OCI-LY3 (cell line): ENCODE results near the gene ITFG1.
"Not testable (repeated sequence)": the region's sequence is repeated elsewhere in the genome, so short reads cannot be mapped to it uniquely, and the experiment has no call there.

Experiments used
- H2AFZ ChIP-seq: fragments of 200-600, 300-600 bp; shearing (Covaris generic); 2 replicates; pipeline ENCODE4 v1.6.0; 2014; ENCODE audit warnings: antibody characterized with exemption, low read depth, low read length
- H3K27ac ChIP-seq: fragments of 200-600, 300-600 bp; sonication (generic); 2 replicates; pipeline ENCODE4 v1.5.1; 2014; ENCODE audit warnings: mild to moderate bottlenecking, low read length, moderate library complexity, mixed read lengths
- H3K27me3 ChIP-seq: fragments of 200-600, 300-600 bp; sonication (generic); 2 replicates; pipeline ENCODE4 v1.6.1; 2014; ENCODE audit warnings: low read depth, low read length, mixed read lengths
- H3K36me3 ChIP-seq: fragments of 200-600, 300-600 bp; sonication (generic); replicated peaks from 2 replicates; pipeline ENCODE3; 2014; ENCODE audit warnings: low read depth, low read length, mixed read lengths
- H3K4me1 ChIP-seq: fragments of 300-600, 200-600 bp; sonication (generic); 2 replicates; pipeline ENCODE4 v1.6.1; 2014; ENCODE audit warnings: low read length, mixed read lengths
- H3K4me2 ChIP-seq: fragments of 200-600, 300-600 bp; sonication (generic); 2 replicates; pipeline ENCODE4 v1.6.1; 2014; ENCODE audit warnings: low read length, mixed read lengths
- H3K4me3 ChIP-seq: fragments of 300-600, 200-600 bp; sonication (generic); 2 replicates; pipeline ENCODE4 v1.5.1; 2014; ENCODE audit warnings: antibody characterized with exemption, mild to moderate bottlenecking, low read length, moderate library complexity
- H3K79me2 ChIP-seq: fragments of 300-600, 200-600 bp; shearing (Covaris generic); 2 replicates; pipeline ENCODE4 v1.6.1; 2014; ENCODE audit warnings: mild to moderate bottlenecking, low read length, mixed read lengths
- H3K9ac ChIP-seq: fragments of 300-600, 200-600 bp; shearing (Covaris generic); 2 replicates; pipeline ENCODE4 v1.6.0; 2014; ENCODE audit warnings: mild to moderate bottlenecking, low read length, moderate library complexity
- H3K9me3 ChIP-seq: fragments of 200-600, 300-600 bp; shearing (Covaris generic); 2 replicates; pipeline ENCODE4 v1.6.1; 2014; ENCODE audit warnings: low read length, mixed read lengths; ENCODE audit not compliant: insufficient read depth
- H4K20me1 ChIP-seq: fragments of 200-600, 300-600 bp; sonication (generic); 2 replicates; pipeline ENCODE4 v1.6.1; 2016; ENCODE audit warnings: low read length, mixed read lengths; ENCODE audit not compliant: insufficient read depth
- CTCF ChIP-seq: fragments of 200-600, 300-600 bp; sonication (generic); IDR thresholded peaks from 2 replicates; pipeline ENCODE4 v1.5.1; 2014; ENCODE audit warnings: antibody characterized with exemption, low read length, low read depth
- EZH2phosphoT487 ChIP-seq: fragments of 200-600 bp; shearing (Covaris generic); IDR thresholded peaks from 2 replicates; pipeline ENCODE4 v1.6.1; 2018; ENCODE audit warnings: antibody characterized with exemption, mixed run types, low read depth

Gene ITFG1

GRCh38 chr16:47228241-47228640, 232.6 kb downstream of the ITFG1 start:
- Histone ChIP-seq H3K36me3 (no peaks in the 10 kb centered on the region), H3K4me1 (no peaks in the 10 kb centered on the region), H3K4me3 (no peak overlapping the region), H2AFZ (no peak overlapping the region), H4K20me1 (no peaks in the 10 kb centered on the region), H3K27me3 (no peaks in the 10 kb centered on the region), H3K27ac (no peak overlapping the region), H3K79me2 (no peaks in the 10 kb centered on the region), H3K9me3 (no peaks in the 10 kb centered on the region), H3K4me2 (no peak overlapping the region), H3K9ac (no peak overlapping the region)
- no peak for TF ChIP-seq EZH2phosphoT487
- no peak for TF ChIP-seq CTCF

GRCh38 chr16:47213761-47214440, 247.0 kb downstream of the ITFG1 start:
- Histone ChIP-seq H3K9me3 (no peaks in the 10 kb centered on the region), H3K4me1 (no peaks in the 10 kb centered on the region), H3K9ac (no peak overlapping the region), H3K4me2 (no peak overlapping the region), H3K27me3 (no peaks in the 10 kb centered on the region), H3K36me3 (no peaks in the 10 kb centered on the region), H2AFZ (no peak overlapping the region), H3K27ac (no peak overlapping the region), H4K20me1 (no peaks in the 10 kb centered on the region), H3K4me3 (no peak overlapping the region), H3K79me2 (no peaks in the 10 kb centered on the region)
- no peak for TF ChIP-seq EZH2phosphoT487
- TF ChIP-seq CTCF: no peak

GRCh38 chr16:47211218-47211617, 249.6 kb downstream of the ITFG1 start:
- no peak overlapping the region for H2AFZ ChIP-seq
- no peak for TF ChIP-seq EZH2phosphoT487
- TF ChIP-seq CTCF: no peak

GRCh38 chr16:47204736-47205504, 255.9 kb downstream of the ITFG1 start:
- no peaks in the 10 kb centered on the region for H3K79me2 ChIP-seq
- H3K4me1 ChIP-seq: no peaks in the 10 kb centered on the region
- no peak overlapping the region for H3K27ac ChIP-seq
- no peak overlapping the region for H3K4me3 ChIP-seq
- no peak overlapping the region for H3K9ac ChIP-seq
- H3K36me3 ChIP-seq: no peaks in the 10 kb centered on the region
- no peaks in the 10 kb centered on the region for H3K27me3 ChIP-seq
- no peaks in the 10 kb centered on the region for H4K20me1 ChIP-seq
- TF ChIP-seq CTCF (peak; percentile 28; the same call in 1 of the 2 replicates), EZH2phosphoT487 (no peak)
- no peak overlapping the region for H2AFZ ChIP-seq
- no peak overlapping the region for H3K4me2 ChIP-seq
- no peaks in the 10 kb centered on the region for H3K9me3 ChIP-seq

More at GRCh38 chr16:47211218-47211617, 249.6 kb downstream of the ITFG1 start:
- Histone ChIP-seq H3K27ac (no peak overlapping the region), H4K20me1 (no peaks in the 10 kb centered on the region), H3K4me3 (no peak overlapping the region), H3K27me3 (no peaks in the 10 kb centered on the region), H3K79me2 (no peaks in the 10 kb centered on the region), H3K4me1 (no peaks in the 10 kb centered on the region), H3K9me3 (no peaks in the 10 kb centered on the region), H3K9ac (no peak overlapping the region), H3K4me2 (no peak overlapping the region), H3K36me3 (no peaks in the 10 kb centered on the region)

- not testable (repeated sequence) for H3K4me3 ChIP-seq, H3K4me2 ChIP-seq, H3K4me1 ChIP-seq, H4K20me1 ChIP-seq, H3K27ac ChIP-seq, H3K36me3 ChIP-seq, H2AFZ ChIP-seq, H3K27me3 ChIP-seq, H3K9ac ChIP-seq, H3K79me2 ChIP-seq, H3K9me3 ChIP-seq
Measured at GRCh38 chr16:47203433-47203832, 257.4 kb downstream of the ITFG1 start.
